ENCODE data around the gene COBLL1.

GRCh38 chr2:164664070-164664469, 177.6 kb downstream of the COBLL1 start:
- TF ChIP-seq CTCF (IDR thresholded peaks at IDR 0.05), result no peak
- no peak for TF ChIP-seq POLR2A (IDR thresholded peaks at IDR 0.05)

All from heart left ventricle (tissue), 13 donors.